Astrocyte of the spinal cord (primary cell): ENCODE data around the gene ARCN1.
"Not testable (repeated sequence)": the region's sequence is repeated elsewhere in the genome, so short reads cannot be mapped to it uniquely, and the experiment has no call there.

Source experiments
- DNase-seq: peaks from one replicate; pipeline ENCODE4 v3.0.0; 2011; ENCODE audit warnings: low read depth, low spot score
- H3K4me3 ChIP-seq: 2 replicates; pipeline ENCODE4 v1.5.1; 2011; ENCODE audit warnings: low read depth, mild to moderate bottlenecking, low read length, moderate library complexity
- CTCF ChIP-seq: IDR thresholded peaks from 2 replicates; pipeline ENCODE4 v1.5.1; 2012; ENCODE audit warnings: low read depth, mild to moderate bottlenecking, low read length, inconsistent platforms
- in situ Hi-C: cut with HindIII; loops from 2 replicates; pipeline ENCODE4 v1.10.0; 2017; ENCODE audit warnings: low sequenced_read_pairs

The ARCN1 gene

GRCh38 chr11:118569670-118570069 lies 2.5 kb upstream of the ARCN1 start:
- H3K4me3 ChIP-seq: no peak overlapping the region
- in situ Hi-C loops: no loop called here
- no peak for DNase-seq
- no peak for TF ChIP-seq CTCF

GRCh38 chr11:118570787-118571186 lies 1.4 kb upstream of the ARCN1 start:
- no peak for TF ChIP-seq CTCF
- in situ Hi-C loops: no loop called here
- no peak overlapping the region for H3K4me3 ChIP-seq
- DNase-seq: no peak

GRCh38 chr11:118571701-118572060 lies 528 bp upstream of the ARCN1 start:
- H3K4me3 ChIP-seq: peak overlapping the region; percentile 99
- peak; percentile 14 for DNase-seq
- in situ Hi-C loops: not testable (repeated sequence)

GRCh38 chr11:118572981-118573550 lies 857 bp downstream of the ARCN1 start:
- TF ChIP-seq CTCF: no peak
- H3K4me3 ChIP-seq: peak overlapping the region; percentile 99
- in situ Hi-C loops: no loop called here
- DNase-seq: peak; percentile 28

GRCh38 chr11:118574636-118575035 lies 2.4 kb downstream of the ARCN1 start:
- in situ Hi-C loops: no loop called here
- no peak overlapping the region for H3K4me3 ChIP-seq
- no peak for DNase-seq
- TF ChIP-seq CTCF: no peak

- in situ Hi-C loops, DNase-seq, H3K4me3 ChIP-seq: not testable (repeated sequence)
Observed at GRCh38 chr11:118577995-118578394, 5.8 kb downstream of the ARCN1 start.

GRCh38 chr11:118581057-118581456 lies 8.8 kb downstream of the ARCN1 start:
- in situ Hi-C loops: no loop called here
- no peak overlapping the region for H3K4me3 ChIP-seq
- no peak for TF ChIP-seq CTCF
- DNase-seq: no peak

- no peak for DNase-seq
- in situ Hi-C loops: no loop called here
- TF ChIP-seq CTCF: no peak
- no peak overlapping the region for H3K4me3 ChIP-seq
Observed at GRCh38 chr11:118587952-118588351, 15.7 kb downstream of the ARCN1 start.
